OCI-LY3 (cell line): ENCODE results near the gene RAB3GAP1.

Experiments used
- H2AFZ ChIP-seq: fragments of 200-600, 300-600 bp; shearing (Covaris generic); 2 replicates; pipeline ENCODE4 v1.6.0; 2014; ENCODE audit warnings: antibody characterized with exemption, low read depth, low read length
- H3K27ac ChIP-seq: fragments of 200-600, 300-600 bp; sonication (generic); 2 replicates; pipeline ENCODE4 v1.5.1; 2014; ENCODE audit warnings: mild to moderate bottlenecking, low read length, moderate library complexity, mixed read lengths
- H3K27me3 ChIP-seq: fragments of 200-600, 300-600 bp; sonication (generic); 2 replicates; pipeline ENCODE4 v1.6.1; 2014; ENCODE audit warnings: low read depth, low read length, mixed read lengths
- H3K36me3 ChIP-seq: fragments of 200-600, 300-600 bp; sonication (generic); replicated peaks from 2 replicates; pipeline ENCODE3; 2014; ENCODE audit warnings: low read depth, low read length, mixed read lengths
- H3K4me1 ChIP-seq: fragments of 300-600, 200-600 bp; sonication (generic); 2 replicates; pipeline ENCODE4 v1.6.1; 2014; ENCODE audit warnings: low read length, mixed read lengths
- H3K4me2 ChIP-seq: fragments of 200-600, 300-600 bp; sonication (generic); 2 replicates; pipeline ENCODE4 v1.6.1; 2014; ENCODE audit warnings: low read length, mixed read lengths
- H3K4me3 ChIP-seq: fragments of 300-600, 200-600 bp; sonication (generic); 2 replicates; pipeline ENCODE4 v1.5.1; 2014; ENCODE audit warnings: antibody characterized with exemption, mild to moderate bottlenecking, low read length, moderate library complexity
- H3K79me2 ChIP-seq: fragments of 300-600, 200-600 bp; shearing (Covaris generic); 2 replicates; pipeline ENCODE4 v1.6.1; 2014; ENCODE audit warnings: mild to moderate bottlenecking, low read length, mixed read lengths
- H3K9ac ChIP-seq: fragments of 300-600, 200-600 bp; shearing (Covaris generic); 2 replicates; pipeline ENCODE4 v1.6.0; 2014; ENCODE audit warnings: mild to moderate bottlenecking, low read length, moderate library complexity
- H3K9me3 ChIP-seq: fragments of 200-600, 300-600 bp; shearing (Covaris generic); 2 replicates; pipeline ENCODE4 v1.6.1; 2014; ENCODE audit warnings: low read length, mixed read lengths; ENCODE audit not compliant: insufficient read depth
- H4K20me1 ChIP-seq: fragments of 200-600, 300-600 bp; sonication (generic); 2 replicates; pipeline ENCODE4 v1.6.1; 2016; ENCODE audit warnings: low read length, mixed read lengths; ENCODE audit not compliant: insufficient read depth
- EZH2phosphoT487 ChIP-seq: fragments of 200-600 bp; shearing (Covaris generic); IDR thresholded peaks from 2 replicates; pipeline ENCODE4 v1.6.1; 2018; ENCODE audit warnings: antibody characterized with exemption, mixed run types, low read depth
- TF ChIP-seq, protein P1 (sequence below): fragments of 200-600, 300-600 bp; sonication (generic); IDR thresholded peaks from 2 replicates; pipeline ENCODE4 v1.5.1; 2014; ENCODE audit warnings: antibody characterized with exemption, low read length, low read depth

The RAB3GAP1 gene

DNA sequence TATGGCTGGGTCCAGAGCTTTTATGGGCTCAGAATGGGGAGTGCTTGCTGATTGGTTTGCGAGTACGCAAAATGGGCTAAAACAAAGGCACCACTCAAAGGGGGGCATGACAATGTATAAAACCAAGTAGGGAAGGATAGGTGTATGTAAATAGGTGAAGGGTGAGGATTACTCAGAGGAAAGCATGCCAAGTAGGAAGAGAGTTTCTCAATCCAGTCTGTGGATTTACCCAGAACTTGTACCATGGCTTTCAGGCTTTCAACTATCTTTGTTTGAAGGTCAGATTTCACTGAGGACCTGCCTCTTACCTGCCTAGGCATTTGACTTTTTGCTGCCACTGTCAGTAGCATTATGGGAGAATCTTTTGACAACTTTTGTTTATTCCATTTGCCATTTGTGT, 92.3 kb downstream of the RAB3GAP1 start:
- H3K36me3 ChIP-seq = peaks cover 41% of the 10 kb centered on the region
- H3K79me2 ChIP-seq = peaks cover 4% of the 10 kb centered on the region
- no peaks in the 10 kb centered on the region for H3K9me3 ChIP-seq
- no peak overlapping the region for H3K4me2 ChIP-seq
- no peaks in the 10 kb centered on the region for H3K27me3 ChIP-seq
- no peak overlapping the region for H3K9ac ChIP-seq
- TF ChIP-seq, protein P1, sequence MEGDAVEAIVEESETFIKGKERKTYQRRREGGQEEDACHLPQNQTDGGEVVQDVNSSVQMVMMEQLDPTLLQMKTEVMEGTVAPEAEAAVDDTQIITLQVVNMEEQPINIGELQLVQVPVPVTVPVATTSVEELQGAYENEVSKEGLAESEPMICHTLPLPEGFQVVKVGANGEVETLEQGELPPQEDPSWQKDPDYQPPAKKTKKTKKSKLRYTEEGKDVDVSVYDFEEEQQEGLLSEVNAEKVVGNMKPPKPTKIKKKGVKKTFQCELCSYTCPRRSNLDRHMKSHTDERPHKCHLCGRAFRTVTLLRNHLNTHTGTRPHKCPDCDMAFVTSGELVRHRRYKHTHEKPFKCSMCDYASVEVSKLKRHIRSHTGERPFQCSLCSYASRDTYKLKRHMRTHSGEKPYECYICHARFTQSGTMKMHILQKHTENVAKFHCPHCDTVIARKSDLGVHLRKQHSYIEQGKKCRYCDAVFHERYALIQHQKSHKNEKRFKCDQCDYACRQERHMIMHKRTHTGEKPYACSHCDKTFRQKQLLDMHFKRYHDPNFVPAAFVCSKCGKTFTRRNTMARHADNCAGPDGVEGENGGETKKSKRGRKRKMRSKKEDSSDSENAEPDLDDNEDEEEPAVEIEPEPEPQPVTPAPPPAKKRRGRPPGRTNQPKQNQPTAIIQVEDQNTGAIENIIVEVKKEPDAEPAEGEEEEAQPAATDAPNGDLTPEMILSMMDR = no peak
- TF ChIP-seq EZH2phosphoT487 = no peak
- peaks cover 12% of the 10 kb centered on the region for H3K4me1 ChIP-seq
- H4K20me1 ChIP-seq = no peaks in the 10 kb centered on the region
- H3K4me3 ChIP-seq = no peak overlapping the region
- no peak overlapping the region for H3K27ac ChIP-seq
- no peak overlapping the region for H2AFZ ChIP-seq

DNA sequence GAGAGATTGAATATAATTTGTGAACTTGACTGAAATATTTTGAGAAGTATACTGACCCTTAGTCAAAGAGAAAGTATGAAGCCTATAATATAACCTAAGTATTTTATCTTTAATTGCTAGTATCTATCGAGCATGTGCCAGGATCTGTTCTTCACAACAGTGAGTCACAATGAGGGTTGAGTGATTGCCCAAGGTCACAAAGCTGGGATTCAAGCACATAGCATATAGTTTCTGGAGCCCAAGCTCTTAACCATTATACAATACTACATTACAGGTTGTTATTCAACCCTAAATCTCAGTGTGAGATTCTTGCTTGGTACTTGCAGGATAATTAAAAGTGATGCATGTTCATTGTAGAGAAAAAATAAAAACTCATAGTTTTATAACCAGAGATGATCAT, 97.2 kb downstream of the RAB3GAP1 start:
- H4K20me1 ChIP-seq = no peaks in the 10 kb centered on the region
- no peak overlapping the region for H3K9ac ChIP-seq
- H2AFZ ChIP-seq = no peak overlapping the region
- H3K4me3 ChIP-seq = no peak overlapping the region
- no peak overlapping the region for H3K27ac ChIP-seq
- TF ChIP-seq, protein P1 = no peak
- TF ChIP-seq EZH2phosphoT487 = no peak
- peaks cover 21% of the 10 kb centered on the region for H3K4me1 ChIP-seq
- H3K36me3 ChIP-seq = peaks cover 42% of the 10 kb centered on the region
- H3K9me3 ChIP-seq = no peaks in the 10 kb centered on the region
- H3K79me2 ChIP-seq = peaks cover 4% of the 10 kb centered on the region; the same call in 1 of the 2 replicates
- H3K27me3 ChIP-seq = no peaks in the 10 kb centered on the region
- no peak overlapping the region for H3K4me2 ChIP-seq

DNA sequence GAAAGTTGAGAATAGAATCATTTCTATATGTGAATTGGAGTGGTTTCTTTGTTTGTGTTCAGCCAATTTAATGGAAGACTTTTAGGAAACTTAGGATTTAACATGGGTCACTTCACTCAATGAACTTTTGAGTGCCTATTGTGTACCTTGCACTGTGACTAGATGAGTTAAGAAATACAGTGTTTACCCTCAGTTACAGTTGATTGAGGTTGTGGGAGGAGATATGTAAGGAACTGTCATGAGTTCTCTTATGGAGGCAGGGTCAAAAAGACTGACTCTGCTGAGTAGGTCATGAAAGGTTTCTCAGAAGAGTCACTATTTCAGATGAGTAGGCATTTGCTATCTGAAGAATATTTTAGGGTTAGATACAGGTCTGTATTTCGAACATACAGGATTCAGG, 98.6 kb downstream of the RAB3GAP1 start:
- no peaks in the 10 kb centered on the region for H3K27me3 ChIP-seq
- peaks cover 38% of the 10 kb centered on the region for H3K36me3 ChIP-seq
- H3K4me3 ChIP-seq = no peak overlapping the region
- no peaks in the 10 kb centered on the region for H3K79me2 ChIP-seq
- peaks cover 31% of the 10 kb centered on the region for H3K4me1 ChIP-seq
- H3K4me2 ChIP-seq = no peak overlapping the region
- H3K27ac ChIP-seq = no peak overlapping the region
- TF ChIP-seq, protein P1 = no peak
- no peak for TF ChIP-seq EZH2phosphoT487
- H4K20me1 ChIP-seq = no peaks in the 10 kb centered on the region
- no peak overlapping the region for H3K9ac ChIP-seq
- no peak overlapping the region for H2AFZ ChIP-seq
- no peaks in the 10 kb centered on the region for H3K9me3 ChIP-seq

DNA sequence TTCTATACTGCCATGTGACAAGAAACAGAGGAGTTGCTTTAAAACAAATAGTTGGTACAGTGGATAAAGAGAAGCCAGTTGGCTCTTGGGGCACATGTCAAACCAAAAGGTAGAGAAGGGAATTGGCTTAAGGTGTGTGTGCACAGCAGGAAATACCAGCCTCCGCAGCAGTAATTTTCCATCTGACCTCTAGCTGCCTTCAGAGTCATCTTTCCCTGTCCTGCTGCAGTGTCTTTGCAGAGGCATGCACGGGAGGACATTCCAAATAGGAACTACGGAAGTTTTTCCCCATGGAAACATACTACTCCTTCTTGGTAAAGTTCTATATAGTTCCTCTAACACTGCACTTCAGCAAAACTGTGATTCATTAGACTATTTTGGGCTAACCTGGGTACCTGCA, 99.5 kb downstream of the RAB3GAP1 start:
- TF ChIP-seq, protein P1 = no peak
- no peak for TF ChIP-seq EZH2phosphoT487
- H3K4me3 ChIP-seq = no peak overlapping the region
- H3K27ac ChIP-seq = no peak overlapping the region
- no peak overlapping the region for H2AFZ ChIP-seq
- H3K4me1 ChIP-seq = peaks cover 23% of the 10 kb centered on the region
- no peaks in the 10 kb centered on the region for H3K9me3 ChIP-seq
- no peaks in the 10 kb centered on the region for H3K27me3 ChIP-seq
- H3K79me2 ChIP-seq = no peaks in the 10 kb centered on the region
- H3K36me3 ChIP-seq = peaks cover 44% of the 10 kb centered on the region
- H3K9ac ChIP-seq = no peak overlapping the region
- no peak overlapping the region for H3K4me2 ChIP-seq
- no peaks in the 10 kb centered on the region for H4K20me1 ChIP-seq
